PC-9 (cell line): ENCODE results near the gene STAG1.

ENCODE experiments used
- CTCF ChIP-seq: fragments of 200-600 bp; sonication (generic); conservative IDR thresholded peaks from 2 replicates; pipeline ENCODE4 v1.6.1; 2017; ENCODE audit warnings: mixed run types, antibody characterized with exemption, mild to moderate bottlenecking, moderate library complexity
- EZH2 ChIP-seq: fragments of 200-600 bp; sonication (generic); IDR thresholded peaks from 2 replicates; pipeline ENCODE4 v1.8.0; 2017; ENCODE audit warnings: antibody characterized with exemption, low read depth

GRCh38 chr3:136750209-136750896 is 1.8 kb downstream of the STAG1 start:
- TF ChIP-seq CTCF (no peak), EZH2 (no peak)
